Measurements from ENCODE around the gene GPR108. TPM values are rescaled to one million over a fixed set of nuclear protein-coding genes. Genes with fewer than 3 reads are reported as not detected.

The GPR108 gene
- total RNA-seq, 4 donors from 2014 or later, result 87.9 to 152 (median 116) TPM

- DNase-seq, result no peak
- Histone ChIP-seq H3K27ac (no peak overlapping the region), H3K4me3 (replicated peaks in 1 of 3) (no peak overlapping the region), H3K36me3 (no peaks in the 10 kb centered on the region), H3K9me3 (no peaks in the 10 kb centered on the region), H3K4me1 (peaks cover 16 to 21% of the 10 kb centered on the region in 2 donors), H3K27me3 (no peaks in the 10 kb centered on the region)
- TF ChIP-seq POLR2A (IDR thresholded peaks at IDR 0.05) (no peak), CTCF (IDR thresholded peaks at IDR 0.05) (peak in 3 of 6 experiments; percentile 24 to 34 (median 29))
- intact Hi-C loops (cut with DNase I), result no loop called here
- WGBS, 2 donors, result 61 to 64% methylated on average over 11 of the region's 11 CpGs
These were observed 31.7 kb upstream of the GPR108 start for GRCh38 chr19:6769006-6769619.

- no peak for DNase-seq
- no peaks in the 10 kb centered on the region for H3K27me3 ChIP-seq
- H3K9me3 ChIP-seq, result no peaks in the 10 kb centered on the region
- H3K36me3 ChIP-seq, result no peaks in the 10 kb centered on the region
- TF ChIP-seq POLR2A (IDR thresholded peaks at IDR 0.05) (no peak), CTCF (IDR thresholded peaks at IDR 0.05) (no peak)
- intact Hi-C loops (cut with DNase I), result no loop called here
- H3K4me1 ChIP-seq, result peaks cover 16 to 21% of the 10 kb centered on the region in 2 donors
- H3K27ac ChIP-seq, result no peak overlapping the region
- no peak overlapping the region for H3K4me3 ChIP-seq (replicated peaks in 1 of 3)
- 64 to 70% methylated on average over 8 of the region's 8 CpGs for WGBS, 2 donors
These were observed 30.9 kb upstream of the GPR108 start for GRCh38 chr19:6768236-6768785.

- Histone ChIP-seq H3K4me3 (replicated peaks in 1 of 3) (peak within 1 kb of the TSS in 2 of 3 donors; percentile 32 to 39), H3K27ac (peak within 1 kb of the TSS; percentile 21 to 88 (median 81))
These were observed 30.2 kb upstream of the GPR108 start, which contains the start of gene SH2D3A for GRCh38 chr19:6767357-6768235. TSS of gene SH2D3A (minus strand) at chr19:6767435. CDS start at chr19:6763748, 3,687 bp downstream.

GRCh38 chr19:6767081-6767356 lies 29.6 kb upstream of the GPR108 start:
- Histone ChIP-seq H3K27ac (peak overlapping the region; percentile 21 to 88 (median 81)), H3K27me3 (no peaks in the 10 kb centered on the region), H3K4me3 (replicated peaks in 1 of 3) (peak overlapping the region in 2 of 3 donors; percentile 32 to 39), H3K36me3 (no peaks in the 10 kb centered on the region), H3K4me1 (peaks cover 16 to 21% of the 10 kb centered on the region in 2 donors), H3K9me3 (no peaks in the 10 kb centered on the region)
- no peak for DNase-seq
- intact Hi-C loops (cut with DNase I), result no loop called here
- no peak for TF ChIP-seq CTCF (IDR thresholded peaks at IDR 0.05)
- TF ChIP-seq POLR2A (IDR thresholded peaks at IDR 0.05), result no peak
- WGBS, 2 donors, result 2% methylated on average over 3 to 15 of the region's 15 CpGs

More at GRCh38 chr19:6767357-6768235, 30.2 kb upstream of the GPR108 start, which contains the start of gene SH2D3A:
- intact Hi-C loops (cut with DNase I), result no loop called here
- Histone ChIP-seq H3K4me1 (peaks cover 16 to 21% of the 10 kb centered on the region in 2 donors), H3K9me3 (no peaks in the 10 kb centered on the region), H3K27me3 (no peaks in the 10 kb centered on the region), H3K36me3 (no peaks in the 10 kb centered on the region)
- 4 to 8% methylated on average over 35 to 38 of the region's 47 CpGs for WGBS, 2 donors
- no peak for TF ChIP-seq CTCF (IDR thresholded peaks at IDR 0.05)
- peak in 1 of 2 donors; percentile 77 for TF ChIP-seq POLR2A (IDR thresholded peaks at IDR 0.05)
- peak; percentile 92 to 94 for DNase-seq

Data from thyroid gland (tissue), 4 donors.